Mesenchymal stem cell (in vitro differentiated cells and primary cell): ENCODE results near the gene ENKUR.
"Not testable (repeated sequence)": the region's sequence is repeated elsewhere in the genome, so short reads cannot be mapped to it uniquely, and the experiment has no call there.

Source experiments
- DNase-seq: peaks from one replicate; pipeline ENCODE4 v3.0.0-alpha.2; 2013
- H2AFZ ChIP-seq: one replicate; pipeline ENCODE4 v1.6.1; 2013; ENCODE audit warnings: low read depth, mild to moderate bottlenecking, control low read depth, inconsistent platforms, low read length, moderate library complexity
- H2AK5ac ChIP-seq: 2 replicates; pipeline ENCODE4 v1.6.1; 2013; ENCODE audit warnings: low read length, moderate library complexity, mild to moderate bottlenecking, inconsistent platforms; ENCODE audit not compliant: severe bottlenecking
- H2BK120ac ChIP-seq: one replicate; pipeline ENCODE4 v1.6.1; 2013; ENCODE audit warnings: low read depth, mild to moderate bottlenecking, inconsistent platforms, low read length, moderate library complexity
- H2BK12ac ChIP-seq, 2 experiments: one replicate each; pipeline ENCODE4 v1.6.1; 2013; ENCODE audit warnings: inconsistent platforms in 2 of 2, low read length in 2 of 2, mild to moderate bottlenecking in 2 of 2, moderate library complexity in 2 of 2, control low read depth in 1 of 2
- H2BK15ac ChIP-seq: one replicate; pipeline ENCODE4 v1.6.1; 2013; ENCODE audit warnings: mild to moderate bottlenecking, low read depth, inconsistent platforms; ENCODE audit not compliant: poor library complexity, severe bottlenecking
- H2BK5ac ChIP-seq: 2 replicates; pipeline ENCODE4 v1.6.1; 2013; ENCODE audit warnings: low read depth, mild to moderate bottlenecking, low read length, control low read depth, inconsistent platforms; ENCODE audit not compliant: poor library complexity, severe bottlenecking
- H3K14ac ChIP-seq, 2 experiments: one replicate each; pipeline ENCODE4 v1.6.1; 2013; ENCODE audit warnings: inconsistent platforms in 2 of 2, low read length in 2 of 2, control low read depth in 1 of 2, mild to moderate bottlenecking in 1 of 2, moderate library complexity in 1 of 2
- H3K18ac ChIP-seq, 2 experiments: one replicate each; pipeline ENCODE4 v1.6.1; 2013; ENCODE audit warnings: inconsistent platforms in 2 of 2, low read length in 2 of 2, control low read depth in 1 of 2, low read depth in 1 of 2, mild to moderate bottlenecking in 1 of 2
- H3K23ac ChIP-seq, 2 experiments: one replicate each; pipeline ENCODE4 v1.6.1; 2013; ENCODE audit warnings: inconsistent platforms in 2 of 2, low read length in 2 of 2, mild to moderate bottlenecking in 2 of 2, moderate library complexity in 2 of 2, control low read depth in 1 of 2
- H3K27ac ChIP-seq: 2 replicates; pipeline ENCODE4 v1.5.1; 2013; ENCODE audit warnings: mild to moderate bottlenecking, moderate library complexity, low read length, control low read depth, inconsistent platforms; ENCODE audit not compliant: poor library complexity, severe bottlenecking
- H3K27me3 ChIP-seq, 2 experiments: 2 replicates each; pipeline versions ENCODE4 v1.6.1 to v1.7.0; 2013; ENCODE audit warnings: low read length in 2 of 2, mild to moderate bottlenecking in 2 of 2, moderate library complexity in 2 of 2, control low read depth in 1 of 2, inconsistent platforms in 1 of 2; ENCODE audit not compliant: control insufficient read depth in 1 of 2, insufficient read depth in 1 of 2
- H3K36me3 ChIP-seq, 2 experiments: 2 replicates each; pipeline versions ENCODE4 v1.6.1 to v1.7.0; 2013; ENCODE audit warnings: low read length in 2 of 2, control low read depth in 1 of 2, inconsistent platforms in 1 of 2, low read depth in 1 of 2, mild to moderate bottlenecking in 1 of 2; ENCODE audit not compliant: insufficient read depth in 2 of 2, control insufficient read depth in 1 of 2
- H3K4ac ChIP-seq, 2 experiments: one replicate each; pipeline ENCODE4 v1.6.1; 2013; ENCODE audit warnings: inconsistent platforms in 2 of 2, low read length in 2 of 2, mild to moderate bottlenecking in 2 of 2, moderate library complexity in 2 of 2, control low read depth in 1 of 2, low read depth in 1 of 2
- H3K4me1 ChIP-seq: 2 replicates; pipeline ENCODE4 v1.6.1; 2013; ENCODE audit warnings: low read depth, low read length, control low read depth; ENCODE audit not compliant: control insufficient read depth, insufficient read depth
- H3K4me2 ChIP-seq: 2 replicates; pipeline ENCODE4 v1.6.1; 2013; ENCODE audit warnings: low read length, mild to moderate bottlenecking, inconsistent platforms; ENCODE audit not compliant: poor library complexity, severe bottlenecking
- H3K4me3 ChIP-seq, 2 experiments: 2 replicates each; pipeline versions ENCODE4 v1.5.1 to v1.7.0; 2013; ENCODE audit warnings: low read length in 2 of 2, mild to moderate bottlenecking in 2 of 2, control low read depth in 1 of 2, low read depth in 1 of 2; ENCODE audit not compliant: insufficient read depth in 1 of 2
- H3K79me1 ChIP-seq: replicated peaks from 2 replicates; pipeline ENCODE4 v1.6.1; 2013; ENCODE audit warnings: mild to moderate bottlenecking, control low read depth, low read length, inconsistent platforms; ENCODE audit not compliant: poor library complexity, severe bottlenecking
- H3K9ac ChIP-seq: 2 replicates; pipeline ENCODE4 v1.7.0; 2013; ENCODE audit warnings: mild to moderate bottlenecking, low read length, moderate library complexity
- H3K9me3 ChIP-seq: 2 replicates; pipeline ENCODE4 v1.7.0; 2013; ENCODE audit warnings: mild to moderate bottlenecking, low read length; ENCODE audit not compliant: control insufficient read depth
- H4K8ac ChIP-seq: one replicate; pipeline ENCODE4 v1.6.1; 2013; ENCODE audit warnings: inconsistent platforms, mild to moderate bottlenecking, low read length, moderate library complexity
- H4K91ac ChIP-seq: one replicate; pipeline ENCODE4 v1.6.1; 2013; ENCODE audit warnings: mild to moderate bottlenecking, low read length, inconsistent platforms
- WGBS: methylation state at CpG from one replicate; pipeline ENCODE4 v1.1.7; 2013; ENCODE audit warnings: mixed read lengths; 5-methylcytosine and 5-hydroxymethylcytosine counted together

ENKUR gene

DNA sequence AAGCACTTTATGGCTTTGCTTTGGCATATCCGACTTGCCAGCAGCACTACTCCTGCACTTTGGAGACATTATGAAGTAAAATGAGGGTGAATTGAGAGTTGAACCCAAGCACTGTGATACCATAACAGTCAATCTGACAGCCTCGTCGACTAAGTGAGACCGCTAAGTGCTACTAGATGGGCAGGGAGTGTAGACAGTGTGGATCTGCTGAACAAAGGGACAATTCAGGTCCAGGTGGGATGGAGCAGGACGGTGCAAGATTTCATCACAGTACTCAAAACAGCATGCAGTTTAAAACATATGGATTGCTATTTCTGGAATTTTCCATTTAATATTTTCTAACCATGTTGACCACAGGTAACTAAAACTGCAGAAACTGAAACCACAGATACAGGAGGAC is 42.8 kb downstream of the ENKUR start:
- H3K4me3 ChIP-seq, result no peak overlapping the region
- no peak for DNase-seq
- no peaks in the 10 kb centered on the region for H3K27me3 ChIP-seq
- H2BK15ac ChIP-seq, result no peak overlapping the region
- no peak overlapping the region for H3K23ac ChIP-seq
- peak overlapping the region; percentile 16 for H3K9ac ChIP-seq
- no peak overlapping the region for H2AFZ ChIP-seq
- no peak overlapping the region for H3K18ac ChIP-seq
- H3K27ac ChIP-seq, result no peak overlapping the region
- no peak overlapping the region for H4K8ac ChIP-seq
- H3K36me3 ChIP-seq, result no peaks in the 10 kb centered on the region
- no peaks in the 10 kb centered on the region for H3K4me1 ChIP-seq
- no peak overlapping the region for H2BK12ac ChIP-seq
- no peak overlapping the region for H3K4me2 ChIP-seq
- no peak overlapping the region for H3K14ac ChIP-seq
- no peak overlapping the region for H3K4ac ChIP-seq
- H2BK120ac ChIP-seq, result no peak overlapping the region
- WGBS, result 95% methylated on average over 4 of the region's 5 CpGs
- no peaks in the 10 kb centered on the region for H3K9me3 ChIP-seq
- no peak overlapping the region for H2AK5ac ChIP-seq
- H4K91ac ChIP-seq, result no peak overlapping the region
- no peak overlapping the region for H2BK5ac ChIP-seq
- no peaks in the 10 kb centered on the region for H3K79me1 ChIP-seq

DNA sequence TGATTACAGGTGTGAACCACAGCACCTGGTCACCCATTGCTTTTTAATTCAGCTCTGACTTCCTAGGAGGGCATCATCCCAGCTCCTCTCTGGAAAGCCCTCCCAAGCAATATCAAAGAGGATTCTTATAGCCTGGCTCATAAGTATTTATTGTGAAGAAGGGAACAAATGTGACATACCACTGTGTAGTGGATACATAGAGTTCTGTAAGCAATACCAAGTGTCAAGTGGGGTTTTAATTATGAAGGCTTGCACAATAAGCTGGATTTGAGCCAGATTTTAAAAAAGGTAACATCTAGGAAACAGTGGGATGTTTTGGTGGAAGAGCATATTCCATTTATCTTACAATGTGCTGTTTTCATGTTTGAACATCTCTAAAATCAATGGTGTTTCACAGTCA is 44.6 kb downstream of the ENKUR start:
- Histone ChIP-seq H3K4me3 (no peak overlapping the region), H2BK15ac (no peak overlapping the region), H3K27me3 (no peaks in the 10 kb centered on the region), H3K4me1 (no peaks in the 10 kb centered on the region), H3K23ac (no peak overlapping the region), H3K14ac (no peak overlapping the region), H3K36me3 (no peaks in the 10 kb centered on the region), H3K4ac (no peak overlapping the region), H3K79me1 (no peaks in the 10 kb centered on the region), H2AFZ (no peak overlapping the region), H4K91ac (no peak overlapping the region), H3K4me2 (no peak overlapping the region), H2BK5ac (no peak overlapping the region), H2AK5ac (no peak overlapping the region), H4K8ac (no peak overlapping the region), H3K27ac (no peak overlapping the region), H2BK12ac (no peak overlapping the region), H2BK120ac (no peak overlapping the region), H3K9ac (no peak overlapping the region), H3K18ac (no peak overlapping the region), H3K9me3 (no peaks in the 10 kb centered on the region)
- no peak for DNase-seq

DNA sequence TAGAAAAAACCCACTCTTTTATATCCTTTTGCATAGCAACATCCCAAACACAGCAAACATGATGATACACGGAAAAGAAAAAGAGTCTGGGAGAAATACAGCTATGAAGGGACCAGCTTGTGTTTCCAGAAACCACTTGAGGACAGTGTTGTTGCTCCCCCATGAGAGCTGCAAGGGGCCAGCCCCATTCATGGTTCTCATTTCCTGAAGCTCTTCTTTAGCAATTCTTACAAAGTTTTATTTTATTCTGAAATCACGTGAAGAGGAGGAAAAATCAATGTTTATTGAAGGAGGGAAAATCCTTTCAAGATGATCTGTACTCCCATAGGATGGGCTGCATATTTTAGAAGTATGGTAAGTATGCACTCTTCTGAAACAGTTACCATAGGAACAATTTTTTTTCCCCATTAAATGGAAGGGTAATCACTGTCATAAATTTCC is 46.1 kb downstream of the ENKUR start:
- Histone ChIP-seq H3K14ac (no peak overlapping the region), H2BK5ac (no peak overlapping the region), H2BK120ac (no peak overlapping the region), H3K4me2 (no peak overlapping the region), H3K27ac (no peak overlapping the region), H2AK5ac (no peak overlapping the region), H3K4me1 (no peaks in the 10 kb centered on the region), H4K8ac (no peak overlapping the region), H3K9me3 (no peaks in the 10 kb centered on the region), H3K23ac (no peak overlapping the region), H4K91ac (no peak overlapping the region), H3K36me3 (no peaks in the 10 kb centered on the region), H2BK12ac (no peak overlapping the region), H3K27me3 (no peaks in the 10 kb centered on the region), H3K79me1 (no peaks in the 10 kb centered on the region), H3K9ac (peak overlapping the region; percentile 78), H2AFZ (no peak overlapping the region), H2BK15ac (no peak overlapping the region), H3K4me3 (peak overlapping the region in 1 of 2 experiments; percentile 25), H3K4ac (no peak overlapping the region), H3K18ac (no peak overlapping the region)
- WGBS, result 97% methylated on average over 2 of the region's 2 CpGs
- no peak for DNase-seq

DNA sequence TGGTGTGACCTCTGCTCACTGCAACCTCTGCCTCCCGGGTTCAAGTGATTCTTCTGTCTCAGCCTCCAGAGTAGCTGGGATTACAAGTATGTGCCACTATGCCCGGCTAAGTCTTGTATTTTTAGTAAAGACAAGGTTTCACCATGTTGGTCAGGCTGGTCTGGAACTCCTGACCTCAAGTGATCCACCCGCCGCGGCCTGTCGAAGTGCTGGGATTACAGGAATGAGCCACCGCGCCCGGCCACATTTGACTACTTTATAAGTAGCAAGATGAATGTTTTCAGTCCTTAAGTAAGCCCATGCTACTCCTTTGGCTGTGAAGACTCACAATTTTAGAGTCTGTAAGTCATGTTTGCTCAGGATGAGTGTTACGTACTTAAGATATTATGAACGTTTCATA is 47.0 kb downstream of the ENKUR start:
- not testable (repeated sequence) for H3K4me2 ChIP-seq, H3K4ac ChIP-seq, H3K4me1 ChIP-seq, DNase-seq, H3K9me3 ChIP-seq, H4K8ac ChIP-seq, H3K4me3 ChIP-seq, H3K18ac ChIP-seq, H2AFZ ChIP-seq, H3K79me1 ChIP-seq, H3K27ac ChIP-seq, H2BK15ac ChIP-seq, H2BK120ac ChIP-seq, H3K23ac ChIP-seq, H2AK5ac ChIP-seq, H3K27me3 ChIP-seq, H2BK5ac ChIP-seq, H3K14ac ChIP-seq, H2BK12ac ChIP-seq, H3K36me3 ChIP-seq, H4K91ac ChIP-seq
- 95% methylated on average over 9 of the region's 11 CpGs for WGBS
- H3K9ac ChIP-seq, result peak overlapping the region; percentile 78
